Chondrocyte (in vitro differentiated cells): Measurements from ENCODE around the gene SLC25A45. TPM values are rescaled to one million over a fixed set of nuclear protein-coding genes. Genes with fewer than 3 reads are reported as not detected.

ENCODE experiments used
- DNase-seq: peaks from one replicate; pipeline ENCODE4 v3.0.0; 2021; ENCODE audit warnings: mixed read lengths, low spot score
- H3K27ac Mint-ChIP-seq: one replicate; pipeline ENCODE4 v1.8.0; 2021; ENCODE audit warnings: mild to moderate bottlenecking, moderate library complexity, mixed read lengths; ENCODE audit not compliant: unreplicated experiment
- H3K27me3 Mint-ChIP-seq: 2 replicates; pipeline ENCODE4 v1.8.0; 2021; ENCODE audit warnings: low read depth, mixed read lengths
- H3K36me3 Mint-ChIP-seq: 2 replicates; pipeline ENCODE4 v1.8.0; 2021; ENCODE audit warnings: low read depth, mixed read lengths
- H3K4me1 Mint-ChIP-seq: 2 replicates; pipeline ENCODE4 v1.8.0; 2021; ENCODE audit warnings: low read depth, mild to moderate bottlenecking, mixed read lengths
- H3K4me3 Mint-ChIP-seq: one replicate; pipeline ENCODE4 v1.8.0; 2021; ENCODE audit warnings: mild to moderate bottlenecking, moderate library complexity, mixed read lengths; ENCODE audit not compliant: unreplicated experiment
- H3K9me3 Mint-ChIP-seq: 2 replicates; pipeline ENCODE4 v1.8.0; 2021; ENCODE audit warnings: low read depth, mixed read lengths
- total RNA-seq: library from RNA; stranded (reverse); gene quantifications from 3 replicates; pipeline ENCODE4 v1.2.1, GENCODE V29; 2021
- TF ChIP-seq, protein P1 (sequence below): fragments of 200-600 bp; sonication (generic); IDR thresholded peaks from 2 replicates; pipeline ENCODE4 v1.5.0; 2021; ENCODE audit warnings: antibody characterized with exemption, mild to moderate bottlenecking, moderate library complexity

Gene SLC25A45
- total RNA-seq, 1 donor from 2014 or later: 11.7 TPM

DNA sequence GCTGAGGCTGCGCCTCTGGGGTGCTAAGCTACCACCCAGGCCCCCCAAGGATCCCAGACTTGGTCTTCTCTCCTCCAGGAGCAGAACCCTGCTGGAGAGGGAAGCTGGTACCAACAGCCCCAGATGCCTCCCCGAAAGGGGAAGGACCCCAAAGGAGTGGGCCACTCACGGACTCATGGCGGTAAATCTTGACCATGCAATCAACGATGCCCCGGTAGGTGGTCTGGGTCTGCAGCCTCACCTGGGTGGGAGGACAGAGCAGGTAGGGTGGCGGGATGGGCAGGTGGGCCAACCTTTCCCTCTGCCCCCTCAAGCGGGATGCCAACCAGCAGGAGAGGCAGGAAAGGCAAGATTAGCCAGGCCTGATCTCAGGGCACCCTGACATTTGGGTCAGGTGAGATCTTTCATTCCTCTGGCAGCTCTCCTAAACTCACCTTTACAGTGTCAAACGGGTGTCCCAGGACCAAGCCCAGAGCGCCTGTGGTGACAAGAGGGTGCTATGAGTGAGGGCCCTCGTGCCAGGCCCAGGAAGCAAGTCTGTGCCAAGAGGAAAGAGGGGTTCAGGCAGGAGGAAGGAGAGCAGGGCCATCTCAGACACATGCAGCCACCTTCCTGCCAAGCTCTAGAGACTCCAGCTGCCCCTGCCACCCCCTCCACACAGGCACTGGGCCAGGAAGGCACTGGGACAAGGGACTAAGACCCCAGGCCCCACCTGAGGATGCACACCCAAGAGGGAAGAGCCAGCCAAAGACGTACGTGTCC is 2.6 kb downstream of the SLC25A45 start:
- TF ChIP-seq, protein P1, sequence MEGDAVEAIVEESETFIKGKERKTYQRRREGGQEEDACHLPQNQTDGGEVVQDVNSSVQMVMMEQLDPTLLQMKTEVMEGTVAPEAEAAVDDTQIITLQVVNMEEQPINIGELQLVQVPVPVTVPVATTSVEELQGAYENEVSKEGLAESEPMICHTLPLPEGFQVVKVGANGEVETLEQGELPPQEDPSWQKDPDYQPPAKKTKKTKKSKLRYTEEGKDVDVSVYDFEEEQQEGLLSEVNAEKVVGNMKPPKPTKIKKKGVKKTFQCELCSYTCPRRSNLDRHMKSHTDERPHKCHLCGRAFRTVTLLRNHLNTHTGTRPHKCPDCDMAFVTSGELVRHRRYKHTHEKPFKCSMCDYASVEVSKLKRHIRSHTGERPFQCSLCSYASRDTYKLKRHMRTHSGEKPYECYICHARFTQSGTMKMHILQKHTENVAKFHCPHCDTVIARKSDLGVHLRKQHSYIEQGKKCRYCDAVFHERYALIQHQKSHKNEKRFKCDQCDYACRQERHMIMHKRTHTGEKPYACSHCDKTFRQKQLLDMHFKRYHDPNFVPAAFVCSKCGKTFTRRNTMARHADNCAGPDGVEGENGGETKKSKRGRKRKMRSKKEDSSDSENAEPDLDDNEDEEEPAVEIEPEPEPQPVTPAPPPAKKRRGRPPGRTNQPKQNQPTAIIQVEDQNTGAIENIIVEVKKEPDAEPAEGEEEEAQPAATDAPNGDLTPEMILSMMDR: no peak
- Mint-ChIP-seq H3K27ac (no peak overlapping the region), H3K9me3 (no peaks in the 10 kb centered on the region), H3K4me3 (peak overlapping the region; percentile 4), H3K4me1 (peaks cover 42% of the 10 kb centered on the region), H3K36me3 (no peaks in the 10 kb centered on the region), H3K27me3 (no peaks in the 10 kb centered on the region)
- no peak for DNase-seq

DNA sequence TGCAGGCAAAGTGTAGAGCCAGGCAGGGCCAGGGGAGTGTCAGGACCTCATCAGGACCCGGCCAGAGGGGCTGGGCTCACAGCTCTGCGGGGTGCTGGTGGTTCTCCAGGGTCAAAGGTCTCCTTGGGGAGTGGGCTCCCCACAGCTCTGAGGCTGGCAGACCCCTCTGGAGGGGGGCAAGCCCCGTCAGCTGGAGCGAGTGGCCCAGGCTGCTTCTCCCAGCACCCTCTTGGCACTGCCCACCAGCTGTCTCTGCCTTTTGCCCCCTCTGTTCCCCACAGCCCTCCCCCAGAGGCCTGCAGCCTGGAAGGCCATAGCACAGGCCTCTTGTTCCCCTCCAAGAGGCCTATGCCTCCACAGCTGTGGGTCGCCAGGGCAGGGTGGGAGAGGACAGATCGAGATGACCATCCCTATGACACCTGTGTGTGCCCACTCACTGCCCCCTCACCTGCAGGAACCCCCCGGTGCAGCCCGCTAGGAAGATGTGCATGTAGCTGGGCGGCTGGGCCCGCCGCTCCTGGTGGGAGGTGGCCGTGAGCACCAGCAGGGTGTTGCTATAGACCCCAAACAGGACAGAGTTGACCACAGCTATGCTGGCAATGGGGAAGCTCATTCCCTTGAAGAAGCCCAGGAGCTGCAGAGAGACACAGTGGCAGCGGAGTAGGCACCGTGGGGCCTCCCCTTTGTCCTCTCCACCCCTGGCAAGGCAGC is 3.4 kb downstream of the SLC25A45 start:
- no peak overlapping the region for H3K27ac Mint-ChIP-seq
- no peaks in the 10 kb centered on the region for H3K9me3 Mint-ChIP-seq
- H3K4me1 Mint-ChIP-seq: peaks cover 34% of the 10 kb centered on the region
- DNase-seq: no peak
- H3K27me3 Mint-ChIP-seq: no peaks in the 10 kb centered on the region
- no peaks in the 10 kb centered on the region for H3K36me3 Mint-ChIP-seq
- TF ChIP-seq, protein P1: no peak
- H3K4me3 Mint-ChIP-seq: no peak overlapping the region

DNA sequence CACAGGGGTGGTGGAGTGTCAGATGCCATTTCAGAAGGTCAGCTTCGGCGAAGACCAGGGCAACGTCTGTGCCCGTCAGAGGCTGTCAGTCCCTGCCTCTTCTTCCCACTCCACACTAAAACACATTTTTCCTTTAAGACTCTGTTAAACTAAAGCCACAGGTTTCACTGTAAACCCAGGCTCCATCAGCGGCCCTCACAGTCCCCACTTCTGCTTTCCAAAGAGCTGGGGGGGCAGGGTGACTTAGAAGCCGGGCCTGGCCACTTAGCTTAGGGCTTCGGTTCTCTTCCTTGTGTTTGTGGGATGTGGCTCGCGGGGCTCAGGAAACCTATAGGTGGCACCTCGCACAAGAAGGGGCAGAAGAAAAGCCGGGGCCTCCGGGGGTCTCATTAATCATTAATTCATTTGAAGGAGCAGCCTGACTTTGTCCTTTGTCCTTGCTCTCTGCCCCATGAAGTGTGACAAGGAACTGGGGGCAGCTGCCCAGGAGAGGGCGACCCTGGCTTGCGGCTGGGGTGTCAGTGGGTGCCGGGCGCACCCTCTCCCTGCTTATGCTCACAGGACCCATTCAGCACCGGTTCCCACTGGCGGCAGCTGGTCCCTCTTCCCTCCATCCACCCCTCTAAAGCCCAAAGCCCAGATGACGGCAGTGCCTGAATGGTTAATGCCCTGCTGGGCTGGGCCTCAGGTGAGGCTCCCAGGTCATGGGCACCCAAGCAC is 4.1 kb downstream of the SLC25A45 start:
- Mint-ChIP-seq H3K4me3 (no peak overlapping the region), H3K9me3 (no peaks in the 10 kb centered on the region), H3K4me1 (peaks cover 28% of the 10 kb centered on the region), H3K36me3 (no peaks in the 10 kb centered on the region), H3K27me3 (no peaks in the 10 kb centered on the region), H3K27ac (no peak overlapping the region)
- DNase-seq: no peak
- TF ChIP-seq, protein P1: peak; percentile 17

DNA sequence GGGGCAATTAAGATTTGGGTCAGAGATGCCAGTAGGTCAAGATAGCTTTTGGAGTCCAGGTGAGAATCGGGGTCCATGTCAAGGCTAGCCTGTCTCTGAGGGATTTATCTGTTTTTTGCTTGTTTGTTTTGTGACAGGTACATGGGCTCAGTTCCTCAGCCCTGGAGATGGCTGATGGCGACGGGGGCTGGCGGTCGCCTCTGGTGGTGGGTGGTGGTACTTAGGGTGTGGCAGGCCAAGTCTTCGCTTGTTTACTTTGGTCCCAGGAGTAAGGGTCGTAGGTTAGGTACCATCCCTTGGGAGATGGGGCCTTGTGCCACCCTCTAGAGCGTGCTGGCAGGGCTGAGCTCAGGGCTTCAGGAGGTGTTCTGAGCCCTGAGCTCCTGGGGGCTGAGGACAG is 4.7 kb downstream of the SLC25A45 start:
- TF ChIP-seq, protein P1: no peak
- Mint-ChIP-seq H3K36me3 (no peaks in the 10 kb centered on the region), H3K4me1 (peaks cover 22% of the 10 kb centered on the region), H3K9me3 (no peaks in the 10 kb centered on the region), H3K4me3 (no peak overlapping the region), H3K27ac (no peak overlapping the region), H3K27me3 (no peaks in the 10 kb centered on the region)
- DNase-seq: no peak

DNA sequence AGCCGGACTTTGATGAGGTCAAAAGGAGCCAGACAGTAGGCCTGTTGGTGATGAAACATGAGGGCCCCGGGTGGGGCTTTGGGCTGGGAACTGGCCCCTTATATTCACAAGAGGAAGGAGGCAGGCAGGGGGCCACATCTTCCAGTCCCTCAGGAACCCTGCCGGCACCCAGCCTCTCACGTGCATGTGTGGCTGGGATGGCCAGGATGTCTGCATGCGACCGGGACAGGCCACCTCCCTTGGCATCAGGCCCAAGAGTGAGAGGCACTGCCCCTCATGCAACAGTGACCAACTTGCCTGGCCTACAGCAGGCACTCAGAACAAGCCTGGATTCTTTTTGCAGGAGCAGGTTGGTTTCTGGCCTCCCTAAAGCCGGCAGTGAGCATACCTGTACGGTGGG is 5.4 kb downstream of the SLC25A45 start:
- Mint-ChIP-seq H3K9me3 (no peaks in the 10 kb centered on the region), H3K27me3 (no peaks in the 10 kb centered on the region), H3K36me3 (no peaks in the 10 kb centered on the region), H3K27ac (no peak overlapping the region), H3K4me1 (peaks cover 14% of the 10 kb centered on the region), H3K4me3 (no peak overlapping the region)
- TF ChIP-seq, protein P1: no peak
- DNase-seq: no peak
